CD4-positive, alpha-beta T cell treated with Interleukin-6 at 100 ng/mL for 8 hours (primary cell): Measurements from ENCODE around the gene DCHS2.

Source experiments
- DNase-seq: peaks from one replicate; pipeline ENCODE4 v3.0.0-alpha.2; 2020; ENCODE audit warnings: mixed read lengths, low spot score

The DCHS2 gene

GRCh38 chr4:154319736-154320135, 171.9 kb downstream of the DCHS2 start:
- DNase-seq, result no peak

GRCh38 chr4:154317201-154317999, 174.2 kb downstream of the DCHS2 start:
- DNase-seq, result no peak

- DNase-seq, result no peak
Observed at GRCh38 chr4:154315741-154316140, 175.9 kb downstream of the DCHS2 start.

GRCh38 chr4:154314248-154314647, 177.4 kb downstream of the DCHS2 start:
- no peak for DNase-seq

- DNase-seq, result no peak
Observed at GRCh38 chr4:154313004-154313585, 178.5 kb downstream of the DCHS2 start.

- no peak for DNase-seq
Observed at GRCh38 chr4:154312246-154312645, 179.4 kb downstream of the DCHS2 start.

- DNase-seq, result no peak
Observed at GRCh38 chr4:154310578-154310977, 181.0 kb downstream of the DCHS2 start.

GRCh38 chr4:154308207-154308606, 183.4 kb downstream of the DCHS2 start:
- no peak for DNase-seq

- no peak for DNase-seq
Observed at GRCh38 chr4:154307451-154307850, 184.1 kb downstream of the DCHS2 start.

- no peak for DNase-seq
Observed at GRCh38 chr4:154305616-154306015, 186.0 kb downstream of the DCHS2 start.

- DNase-seq, result no peak
Observed at GRCh38 chr4:154304679-154305078, 186.9 kb downstream of the DCHS2 start.

GRCh38 chr4:154294652-154295350, 196.8 kb downstream of the DCHS2 start:
- no peak for DNase-seq

GRCh38 chr4:154293427-154293826, 198.2 kb downstream of the DCHS2 start:
- DNase-seq, result no peak

GRCh38 chr4:154292589-154292988, 199.0 kb downstream of the DCHS2 start:
- no peak for DNase-seq

GRCh38 chr4:154277172-154277571, 214.4 kb downstream of the DCHS2 start:
- no peak for DNase-seq

GRCh38 chr4:154276496-154276895, 215.1 kb downstream of the DCHS2 start:
- DNase-seq, result no peak

- no peak for DNase-seq
Observed at GRCh38 chr4:154254999-154255398, 236.6 kb downstream of the DCHS2 start.

- DNase-seq, result no peak
Observed at GRCh38 chr4:154234576-154234975, 257.0 kb downstream of the DCHS2 start.

GRCh38 chr4:154231806-154232478, 259.7 kb downstream of the DCHS2 start:
- DNase-seq, result no peak

- DNase-seq, result no peak
Observed at GRCh38 chr4:154230723-154231122, 260.9 kb downstream of the DCHS2 start.

- DNase-seq, result no peak
Observed at GRCh38 chr4:154230091-154230490, 261.5 kb downstream of the DCHS2 start.

- no peak for DNase-seq
Observed at GRCh38 chr4:154222875-154223274, 268.7 kb downstream of the DCHS2 start.

GRCh38 chr4:154218051-154218450, 273.5 kb downstream of the DCHS2 start:
- DNase-seq, result no peak
